Measurements from ENCODE around the gene NUP188. TPM values are rescaled to one million over a fixed set of nuclear protein-coding genes. Genes with fewer than 3 reads are reported as not detected.

Gene NUP188
- total RNA-seq, 1 donor from 2014 or later = 66.7 TPM

- Histone ChIP-seq H3K9me3 (ENCODE audit: low read depth) (no peaks in the 10 kb centered on the region), H3K36me3 (no peaks in the 10 kb centered on the region), H3K27ac (no peak overlapping the region), H3K4me2 (no peak overlapping the region), H4K20me1 (ENCODE audit: low read depth) (peaks cover 18% of the 10 kb centered on the region), H3K4me1 (no peaks in the 10 kb centered on the region), H3K4me3 (no peak overlapping the region), H3K27me3 (no peaks in the 10 kb centered on the region), H2AFZ (replicated peaks) (no peak overlapping the region), H3K9ac (peak overlapping the region; percentile 13), H3F3A (ENCODE audit: low read depth) (peaks cover 2% of the 10 kb centered on the region), H3K79me2 (ENCODE audit: low read depth) (no peaks in the 10 kb centered on the region)
- TF ChIP-seq EZH2 (IDR thresholded peaks at IDR 0.05) = no peak
- no peak for TF ChIP-seq EZH2phosphoT487 (IDR thresholded peaks at IDR 0.05)
- no peak for TF ChIP-seq CTCF (IDR thresholded peaks at IDR 0.05)
- Mint-ChIP-seq H3K4me1 (peaks cover 2% of the 10 kb centered on the region), H3K36me3 (peaks cover 8% of the 10 kb centered on the region), H3K27ac (no peak overlapping the region), H3K9me3 (no peaks in the 10 kb centered on the region), H3K4me3 (no peak overlapping the region), H3K27me3 (ENCODE audit: insufficient read depth, low read depth) (peaks cover 5% of the 10 kb centered on the region)
- DNase-seq (ENCODE audit: low spot score) = no peak
Observed at GRCh38 chr9:129012343-129012742, 64.8 kb downstream of the NUP188 start.

- Histone ChIP-seq H3K27ac (no peak overlapping the region), H3K27me3 (no peaks in the 10 kb centered on the region), H2AFZ (replicated peaks) (no peak overlapping the region), H3K9ac (no peak overlapping the region), H3F3A (ENCODE audit: low read depth) (no peaks in the 10 kb centered on the region), H3K9me3 (ENCODE audit: low read depth) (no peaks in the 10 kb centered on the region), H3K4me3 (no peak overlapping the region), H3K4me1 (no peaks in the 10 kb centered on the region), H4K20me1 (ENCODE audit: low read depth) (peaks cover 16% of the 10 kb centered on the region), H3K4me2 (no peak overlapping the region), H3K79me2 (ENCODE audit: low read depth) (no peaks in the 10 kb centered on the region), H3K36me3 (no peaks in the 10 kb centered on the region)
- Mint-ChIP-seq H3K36me3 (peaks cover 6% of the 10 kb centered on the region), H3K9me3 (no peaks in the 10 kb centered on the region), H3K4me1 (peaks cover 2% of the 10 kb centered on the region), H3K27ac (no peak overlapping the region), H3K4me3 (no peak overlapping the region), H3K27me3 (ENCODE audit: insufficient read depth, low read depth) (peaks cover 2% of the 10 kb centered on the region)
- DNase-seq (ENCODE audit: low spot score) = no peak
- no peak for TF ChIP-seq EZH2 (IDR thresholded peaks at IDR 0.05)
- no peak for TF ChIP-seq EZH2phosphoT487 (IDR thresholded peaks at IDR 0.05)
Observed at GRCh38 chr9:129012893-129013448, 65.5 kb downstream of the NUP188 start.

- H3K27ac Mint-ChIP-seq = no peak overlapping the region
- H3K27ac ChIP-seq = no peak overlapping the region
Observed at GRCh38 chr9:129013674-129014073, 66.2 kb downstream of the NUP188 start.

More at GRCh38 chr9:129013674-129014073, 66.2 kb downstream of the NUP188 start:
- Histone ChIP-seq H3K27me3 (no peaks in the 10 kb centered on the region), H3K4me2 (no peak overlapping the region), H4K20me1 (ENCODE audit: low read depth) (peaks cover 16% of the 10 kb centered on the region), H2AFZ (replicated peaks) (no peak overlapping the region), H3K4me3 (no peak overlapping the region), H3K79me2 (ENCODE audit: low read depth) (no peaks in the 10 kb centered on the region), H3K36me3 (no peaks in the 10 kb centered on the region), H3K9ac (no peak overlapping the region), H3F3A (ENCODE audit: low read depth) (no peaks in the 10 kb centered on the region), H3K4me1 (no peaks in the 10 kb centered on the region), H3K9me3 (ENCODE audit: low read depth) (no peaks in the 10 kb centered on the region)
- H3K27me3 Mint-ChIP-seq (ENCODE audit: insufficient read depth, low read depth) = peaks cover 2% of the 10 kb centered on the region
- H3K9me3 Mint-ChIP-seq = no peaks in the 10 kb centered on the region
- H3K4me1 Mint-ChIP-seq = peaks cover 2% of the 10 kb centered on the region
- TF ChIP-seq EZH2phosphoT487 (IDR thresholded peaks at IDR 0.05) (no peak), EZH2 (IDR thresholded peaks at IDR 0.05) (no peak), CTCF (IDR thresholded peaks at IDR 0.05) (no peak)
- H3K36me3 Mint-ChIP-seq = peaks cover 7% of the 10 kb centered on the region
- no peak overlapping the region for H3K4me3 Mint-ChIP-seq
- no peak for DNase-seq (ENCODE audit: low spot score)
